ENCODE measurements around the gene HMGXB3.

Gene HMGXB3

DNA sequence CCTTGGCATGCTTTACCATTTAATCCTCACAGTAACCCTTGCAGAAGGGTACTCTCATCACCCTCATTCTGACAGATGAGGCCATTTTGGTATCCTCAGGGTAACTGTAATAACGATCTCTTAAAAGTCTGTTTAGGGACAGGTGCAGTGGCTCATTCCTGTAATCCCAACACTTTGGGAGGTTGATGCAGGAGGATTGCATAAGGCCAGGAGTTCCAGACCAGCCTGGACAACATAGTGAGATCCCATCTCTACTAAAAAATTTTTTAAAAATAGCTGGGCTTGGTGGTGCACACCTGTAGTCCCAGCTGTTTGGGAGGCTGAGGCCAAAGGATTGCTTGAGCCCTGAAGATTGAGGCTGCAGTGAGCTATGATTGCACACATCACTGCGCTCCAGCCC, 54.0 kb downstream of the HMGXB3 start:
- Mint-ChIP-seq H3K36me3 (ENCODE audit: low read depth) (peaks cover 29% of the 10 kb centered on the region), H3K27me3 (ENCODE audit: low read depth) (no peaks in the 10 kb centered on the region), H3K27ac (no peak overlapping the region), H3K4me1 (peaks cover 5% of the 10 kb centered on the region), H3K9me3 (no peaks in the 10 kb centered on the region), H3K4me3 (no peak overlapping the region)
- TF ChIP-seq, protein P1, sequence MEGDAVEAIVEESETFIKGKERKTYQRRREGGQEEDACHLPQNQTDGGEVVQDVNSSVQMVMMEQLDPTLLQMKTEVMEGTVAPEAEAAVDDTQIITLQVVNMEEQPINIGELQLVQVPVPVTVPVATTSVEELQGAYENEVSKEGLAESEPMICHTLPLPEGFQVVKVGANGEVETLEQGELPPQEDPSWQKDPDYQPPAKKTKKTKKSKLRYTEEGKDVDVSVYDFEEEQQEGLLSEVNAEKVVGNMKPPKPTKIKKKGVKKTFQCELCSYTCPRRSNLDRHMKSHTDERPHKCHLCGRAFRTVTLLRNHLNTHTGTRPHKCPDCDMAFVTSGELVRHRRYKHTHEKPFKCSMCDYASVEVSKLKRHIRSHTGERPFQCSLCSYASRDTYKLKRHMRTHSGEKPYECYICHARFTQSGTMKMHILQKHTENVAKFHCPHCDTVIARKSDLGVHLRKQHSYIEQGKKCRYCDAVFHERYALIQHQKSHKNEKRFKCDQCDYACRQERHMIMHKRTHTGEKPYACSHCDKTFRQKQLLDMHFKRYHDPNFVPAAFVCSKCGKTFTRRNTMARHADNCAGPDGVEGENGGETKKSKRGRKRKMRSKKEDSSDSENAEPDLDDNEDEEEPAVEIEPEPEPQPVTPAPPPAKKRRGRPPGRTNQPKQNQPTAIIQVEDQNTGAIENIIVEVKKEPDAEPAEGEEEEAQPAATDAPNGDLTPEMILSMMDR (IDR thresholded peaks at IDR 0.05; ENCODE audit: unreplicated experiment in 3 of 3), result no peak

DNA sequence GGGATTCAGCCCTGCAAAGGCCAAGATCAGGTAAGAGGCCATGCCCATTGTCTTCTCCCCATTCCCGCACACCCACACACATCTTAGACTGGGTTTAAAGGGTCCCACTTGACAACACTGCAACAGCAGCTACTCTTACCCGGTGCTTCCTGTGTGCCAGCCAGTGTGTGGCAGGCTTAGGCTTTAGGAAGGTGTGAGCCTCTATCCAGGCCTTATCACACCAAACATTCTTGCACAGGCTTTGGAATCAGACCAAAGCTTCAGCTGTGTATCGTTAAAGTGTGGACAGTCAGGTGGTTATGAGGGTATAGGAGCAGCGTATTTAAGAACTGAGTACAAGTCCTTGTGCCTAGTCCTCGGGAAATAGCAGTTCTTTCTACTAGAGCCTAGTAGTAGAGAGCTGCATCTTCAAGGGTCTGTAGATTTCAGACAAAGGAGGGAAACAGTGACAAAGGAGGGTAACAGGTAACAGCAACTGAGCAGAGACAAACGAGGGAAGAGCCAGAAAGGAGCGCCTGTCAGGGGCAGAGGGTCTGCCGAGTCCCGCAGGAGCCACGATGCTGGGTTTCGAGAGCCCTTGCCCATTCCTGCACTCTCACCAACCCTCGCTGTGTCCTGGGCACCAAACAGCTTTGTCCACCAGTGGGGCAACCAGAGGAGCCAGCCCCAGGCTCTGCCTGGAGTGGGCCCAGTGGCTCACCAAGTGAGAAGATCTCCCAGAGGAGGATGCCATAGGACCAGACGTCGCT, 55.0 kb downstream of the HMGXB3 start:
- Mint-ChIP-seq H3K36me3 (ENCODE audit: low read depth) (peaks cover 22% of the 10 kb centered on the region), H3K4me1 (peaks cover 5% of the 10 kb centered on the region), H3K27me3 (ENCODE audit: low read depth) (no peaks in the 10 kb centered on the region), H3K27ac (no peak overlapping the region), H3K9me3 (no peaks in the 10 kb centered on the region), H3K4me3 (no peak overlapping the region)
- TF ChIP-seq, protein P1 (IDR thresholded peaks at IDR 0.05; ENCODE audit: unreplicated experiment in 3 of 3), result no peak

DNA sequence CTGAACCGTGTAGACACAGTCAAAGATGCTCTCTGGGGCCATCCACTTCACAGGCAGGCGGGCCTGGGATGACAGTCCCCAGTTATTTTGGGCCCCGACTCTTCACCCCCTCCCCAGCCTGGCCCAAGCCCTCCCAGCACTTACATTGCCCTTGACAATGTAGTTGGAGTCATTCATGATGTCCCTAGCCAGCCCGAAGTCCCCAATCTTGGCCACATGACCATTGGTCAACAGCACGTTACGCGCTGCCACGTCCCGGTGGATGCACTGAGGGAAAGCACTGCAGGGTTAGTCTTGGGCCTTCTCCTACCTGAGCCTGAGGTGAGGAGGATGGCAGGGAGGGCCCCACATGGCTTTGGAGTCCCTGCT, 55.5 kb downstream of the HMGXB3 start:
- TF ChIP-seq, protein P1 (IDR thresholded peaks at IDR 0.05; ENCODE audit: unreplicated experiment in 3 of 3), result no peak
- no peak overlapping the region for H3K4me3 Mint-ChIP-seq
- no peak overlapping the region for H3K27ac Mint-ChIP-seq
- H3K4me1 Mint-ChIP-seq, result peaks cover 5% of the 10 kb centered on the region
- no peaks in the 10 kb centered on the region for H3K9me3 Mint-ChIP-seq
- H3K27me3 Mint-ChIP-seq (ENCODE audit: low read depth), result no peaks in the 10 kb centered on the region
- peaks cover 18% of the 10 kb centered on the region for H3K36me3 Mint-ChIP-seq (ENCODE audit: low read depth)

DNA sequence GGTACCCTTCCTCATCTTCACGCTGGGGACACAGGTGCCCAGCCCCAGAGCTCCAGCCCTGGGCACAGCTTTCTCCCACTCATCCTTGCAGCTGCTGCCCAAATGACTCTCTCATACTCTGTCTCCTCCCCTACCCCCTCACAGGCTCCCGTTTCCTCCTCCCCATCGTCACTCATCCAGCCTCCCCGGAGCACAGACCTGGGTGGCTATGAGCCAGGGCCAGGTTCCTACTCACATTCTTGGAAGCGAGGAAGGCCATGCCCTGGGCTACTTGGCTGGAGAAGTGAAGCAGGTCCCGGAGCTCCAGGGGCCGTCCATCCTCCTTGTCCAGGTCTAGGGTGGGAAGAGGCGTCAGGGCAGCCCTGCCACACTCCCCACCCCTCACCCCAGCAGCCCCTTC, 56.5 kb downstream of the HMGXB3 start:
- H3K4me3 Mint-ChIP-seq, result no peak overlapping the region
- peaks cover 17% of the 10 kb centered on the region for H3K36me3 Mint-ChIP-seq (ENCODE audit: low read depth)
- H3K4me1 Mint-ChIP-seq, result peaks cover 5% of the 10 kb centered on the region
- no peaks in the 10 kb centered on the region for H3K9me3 Mint-ChIP-seq
- no peak overlapping the region for H3K27ac Mint-ChIP-seq
- H3K27me3 Mint-ChIP-seq (ENCODE audit: low read depth), result no peaks in the 10 kb centered on the region
- TF ChIP-seq, protein P1 (IDR thresholded peaks at IDR 0.05; ENCODE audit: unreplicated experiment in 3 of 3), result no peak

DNA sequence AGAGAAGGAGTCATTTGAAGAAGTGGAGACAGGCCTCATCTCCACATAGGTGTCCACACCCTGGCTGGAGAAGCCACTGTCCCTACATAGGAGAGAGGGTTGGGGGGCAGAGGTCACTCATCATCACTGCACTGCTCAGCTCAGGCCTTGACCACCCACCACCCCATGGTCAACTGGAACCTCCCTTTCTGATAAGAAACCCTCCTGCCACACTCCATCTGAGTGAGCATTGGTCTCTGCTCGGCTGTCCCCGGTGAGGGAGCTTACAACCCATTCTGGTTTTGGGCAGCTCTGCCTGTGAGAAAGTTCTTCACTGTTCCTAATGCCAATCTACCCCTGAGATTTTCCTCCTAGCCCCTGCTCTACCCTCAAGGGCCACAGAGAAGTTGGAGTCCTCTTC, 57.0 kb downstream of the HMGXB3 start:
- no peak overlapping the region for H3K4me3 Mint-ChIP-seq
- H3K9me3 Mint-ChIP-seq, result no peaks in the 10 kb centered on the region
- peaks cover 5% of the 10 kb centered on the region for H3K4me1 Mint-ChIP-seq
- peaks cover 17% of the 10 kb centered on the region for H3K36me3 Mint-ChIP-seq (ENCODE audit: low read depth)
- peak overlapping the region in 1 of 3 experiments; percentile 19 for H3K27ac Mint-ChIP-seq
- TF ChIP-seq, protein P1 (IDR thresholded peaks at IDR 0.05; ENCODE audit: unreplicated experiment in 3 of 3), result no peak
- H3K27me3 Mint-ChIP-seq (ENCODE audit: low read depth), result no peaks in the 10 kb centered on the region

DNA sequence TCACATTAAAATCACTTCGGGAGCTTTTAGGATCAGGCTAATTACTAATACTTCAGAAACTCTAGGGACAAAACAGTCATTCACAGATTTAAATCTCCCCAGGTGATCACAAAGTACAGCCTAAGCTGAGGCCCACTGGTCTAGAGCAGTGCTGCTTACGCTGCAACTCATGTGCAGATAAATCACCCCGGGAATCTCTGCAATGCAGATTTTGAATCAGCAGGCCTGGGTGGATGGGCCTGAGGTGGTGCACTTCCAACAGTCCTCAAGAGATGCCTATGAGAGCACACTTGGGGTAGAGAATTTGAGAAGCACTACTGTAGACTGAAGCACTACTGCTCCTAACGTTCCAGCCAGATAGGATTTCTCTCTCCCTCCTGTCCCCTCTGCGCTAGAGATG, 57.5 kb downstream of the HMGXB3 start:
- Mint-ChIP-seq H3K36me3 (ENCODE audit: low read depth) (peaks cover 13% of the 10 kb centered on the region), H3K27me3 (ENCODE audit: low read depth) (no peaks in the 10 kb centered on the region), H3K4me1 (peaks cover 5% of the 10 kb centered on the region), H3K4me3 (no peak overlapping the region), H3K9me3 (no peaks in the 10 kb centered on the region), H3K27ac (peak overlapping the region in 1 of 3 experiments; percentile 19)
- TF ChIP-seq, protein P1 (IDR thresholded peaks at IDR 0.05; ENCODE audit: unreplicated experiment in 3 of 3), result no peak
